HCT116 (cell line): ENCODE results near the gene ADAM15. TPM values are rescaled to one million over a fixed set of nuclear protein-coding genes. Genes with fewer than 3 reads are reported as not detected.
A peak's percentile ranks its signal among the peaks of the same experiment; 100 is the strongest.

Experiments
- ATAC-seq: fragments of 200-7000 bp; cut with Tn5 transposase; 2 replicates; pipeline ENCODE4 v1.9.1; 2020; ENCODE audit warnings: mild to moderate bottlenecking, moderate library complexity
- BruUV-seq: library from RNA; stranded (reverse); fragments of 400-500 nt; replicated peaks from 2 replicates; lab custom pipeline; 2021; lab: Mats Ljungman, UMichigan
- CTCF ChIA-PET: fragments of 300-600 bp; sonication (Branson Sonifier 250); formaldehyde crosslinking; loops from one replicate; lab custom pipeline; 2021; ENCODE audit warnings: antibody characterized with exemption; lab: Charles Lee
- POLR2A ChIA-PET: fragments of 300-600, 350-600 bp; sonication (Branson Sonifier 250); formaldehyde crosslinking; loops from one replicate; lab custom pipeline; 2021; ENCODE audit warnings: antibody characterized with exemption; lab: Charles Lee
- RAD21 ChIA-PET, 2 experiments: fragments of 300-600 bp; sonication (Branson Sonifier 250); formaldehyde crosslinking; loops; one replicate each; lab custom pipeline; 2023; ENCODE audit warnings: low total read pairs in 2 of 2; ENCODE audit not compliant: uncharacterized antibody in 2 of 2, unreplicated experiment in 2 of 2, low non-redundant PET in 1 of 2; lab: Charles Lee
- DNase-seq: peaks from one replicate; pipeline ENCODE4 v3.0.0-alpha.2; 2010; ENCODE audit warnings: low read depth, low spot score
- H2AFZ ChIP-seq: fragments of 200-600 bp; shearing (Covaris generic), sonication (generic); 2 replicates; pipeline ENCODE4 v1.6.1; 2017; ENCODE audit warnings: low read depth, mixed run types, mixed read lengths, antibody characterized with exemption, low read length; ENCODE audit not compliant: poor library complexity, severe bottlenecking
- H3K27ac ChIP-seq: 2 replicates; pipeline ENCODE4 v1.5.1; 2012; ENCODE audit warnings: low read depth, low read length
- H3K27me3 ChIP-seq: fragments of 200-600 bp; sonication (generic); 2 replicates; pipeline ENCODE4 v1.6.1; 2016; ENCODE audit warnings: mixed run types, low read length, mixed read lengths; ENCODE audit not compliant: insufficient read depth
- H3K36me3 ChIP-seq, 2 experiments: fragments of 200-500 bp in 1 of 2; fragments of 200-600 bp in 1 of 2; sonication (Bioruptor generic) in 1 of 2; sonication (generic) in 1 of 2; 2 replicates each; pipeline versions ENCODE4 v1.5.1 to v1.6.1; 2014 to 2016; ENCODE audit warnings: low read length in 2 of 2, inconsistent platforms in 1 of 2, mixed read lengths in 1 of 2, mixed run types in 1 of 2; ENCODE audit not compliant: insufficient read depth in 2 of 2, control insufficient read depth in 1 of 2
- H3K4me1 ChIP-seq, 2 experiments: fragments of 200-600 bp in 1 of 2; sonication (generic) in 1 of 2; 2 replicates each; pipeline versions ENCODE4 v1.5.1 to v1.6.1; 2012 to 2017; ENCODE audit warnings: low read length in 2 of 2, inconsistent platforms in 1 of 2, mild to moderate bottlenecking in 1 of 2, mixed read lengths in 1 of 2, mixed run types in 1 of 2, moderate library complexity in 1 of 2; ENCODE audit not compliant: insufficient read depth in 2 of 2, control insufficient read depth in 1 of 2
- H3K4me2 ChIP-seq: fragments of 200-600 bp; sonication (generic); 2 replicates; pipeline ENCODE4 v1.6.1; 2017; ENCODE audit warnings: mixed run types, low read length, mixed read lengths
- H3K4me3 ChIP-seq, 2 experiments: fragments of 200-600 bp in 1 of 2; sonication (generic) in 1 of 2; replicated peaks in 1 of 2; 2 replicates each; pipeline ENCODE4 v1.5.1; 2011 to 2016; ENCODE audit warnings: low read length in 2 of 2, control low read depth in 1 of 2, low read depth in 1 of 2, mild to moderate bottlenecking in 1 of 2, mixed read lengths in 1 of 2, mixed run types in 1 of 2
- H3K79me2 ChIP-seq: fragments of 200-600 bp; sonication (generic); 2 replicates; pipeline ENCODE4 v1.6.1; 2017; ENCODE audit warnings: mild to moderate bottlenecking, mixed run types, low read length, moderate library complexity, mixed read lengths; ENCODE audit not compliant: insufficient read depth
- H3K9ac ChIP-seq: fragments of 200-600 bp; sonication (generic); 2 replicates; pipeline ENCODE4 v1.6.1; 2016; ENCODE audit warnings: low read length, mixed read lengths
- H3K9me2 ChIP-seq: fragments of 200-600 bp; sonication (generic), shearing (Covaris generic); 2 replicates; pipeline ENCODE4 v1.6.1; 2017; ENCODE audit warnings: mixed run types, mild to moderate bottlenecking, moderate library complexity; ENCODE audit not compliant: insufficient read depth
- H3K9me3 ChIP-seq, 2 experiments: fragments of 200-500 bp in 1 of 2; fragments of 200-600 bp in 1 of 2; sonication (Bioruptor generic) in 1 of 2; sonication (generic) in 1 of 2; 2 replicates each; pipeline ENCODE4 v1.6.1; 2014 to 2017; ENCODE audit warnings: low read length in 2 of 2, mixed read lengths in 2 of 2, inconsistent platforms in 1 of 2, low read depth in 1 of 2, mild to moderate bottlenecking in 1 of 2, mixed run types in 1 of 2, moderate library complexity in 1 of 2; ENCODE audit not compliant: control insufficient read depth in 1 of 2, insufficient read depth in 1 of 2
- H4K20me1 ChIP-seq: fragments of 200-600 bp; sonication (generic), shearing (Covaris generic); 2 replicates; pipeline ENCODE4 v1.6.1; 2017; ENCODE audit warnings: mixed run types, mild to moderate bottlenecking, moderate library complexity; ENCODE audit not compliant: insufficient read depth
- CEBPB ChIP-seq: IDR thresholded peaks from 2 replicates; pipeline ENCODE4 v1.6.1; 2012; ENCODE audit warnings: low read depth
- CTCF ChIP-seq, 3 experiments: fragments of 200-600 bp in 1 of 3; sonication (generic) in 1 of 3; IDR thresholded peaks in 2 of 3; conservative IDR thresholded peaks in 1 of 3; 2 replicates each; pipeline ENCODE4 v1.5.1; 2012 to 2017; ENCODE audit warnings: low read depth in 2 of 3, low read length in 2 of 3, antibody characterized with exemption in 1 of 3, borderline replicate concordance in 1 of 3, control low read depth in 1 of 3, mild to moderate bottlenecking in 1 of 3, mixed read lengths in 1 of 3, mixed run types in 1 of 3, moderate library complexity in 1 of 3; ENCODE audit not compliant: insufficient read depth in 1 of 3
- ELF1 ChIP-seq: IDR thresholded peaks from 2 replicates; pipeline ENCODE4 v1.6.1; 2012; ENCODE audit warnings: low read depth, borderline replicate concordance
- EZH2phosphoT487 ChIP-seq: fragments of 200-600 bp; IDR thresholded peaks from 2 replicates; pipeline ENCODE4 v1.6.1; 2018; ENCODE audit warnings: antibody characterized with exemption, borderline replicate concordance
- FOSL1 ChIP-seq: IDR thresholded peaks from 2 replicates; pipeline ENCODE4 v1.6.1; 2012; ENCODE audit warnings: low read depth
- JUND ChIP-seq: IDR thresholded peaks from 2 replicates; pipeline ENCODE4 v1.6.1; 2012
- POLR2A ChIP-seq: IDR thresholded peaks from 2 replicates; pipeline ENCODE4 v1.7.0; 2011; ENCODE audit warnings: borderline replicate concordance; ENCODE audit not compliant: insufficient read depth, insufficient read length; ENCODE audit errors: extremely low read depth
- POLR2AphosphoS5 ChIP-seq: IDR thresholded peaks from 2 replicates; pipeline ENCODE4 v1.6.1; 2011; ENCODE audit warnings: mild to moderate bottlenecking, low read depth, low read length, moderate library complexity
- RAD21 ChIP-seq: IDR thresholded peaks from 2 replicates; pipeline ENCODE4 v1.6.1; 2012; ENCODE audit warnings: low read depth, mild to moderate bottlenecking
- SIN3A ChIP-seq: IDR thresholded peaks from 2 replicates; pipeline ENCODE4 v1.6.1; 2012; ENCODE audit warnings: low read depth
- TCF7L2 ChIP-seq: IDR thresholded peaks from 2 replicates; pipeline ENCODE4 v1.7.0; 2011; ENCODE audit warnings: borderline replicate concordance, inconsistent platforms; ENCODE audit not compliant: insufficient read depth, insufficient read length; ENCODE audit errors: extremely low read depth
- YY1 ChIP-seq: IDR thresholded peaks from 2 replicates; pipeline ENCODE4 v1.6.1; 2011; ENCODE audit warnings: low read length, low read depth, moderate library complexity, mild to moderate bottlenecking; ENCODE audit not compliant: insufficient replicate concordance; ENCODE audit errors: extremely low read depth
- ZBTB33 ChIP-seq: IDR thresholded peaks from 2 replicates; pipeline ENCODE4 v1.6.1; 2011; ENCODE audit warnings: mild to moderate bottlenecking, low read length, moderate library complexity; ENCODE audit not compliant: insufficient replicate concordance; ENCODE audit errors: extremely low read depth
- ZFX ChIP-seq: fragments of 450-650 bp; IDR thresholded peaks from 2 replicates; pipeline ENCODE4 v1.6.1; 2017
- intact Hi-C: fragments of 100-400 bp; cut with micrococcal nuclease; formaldehyde crosslinking; loops from 2 replicates; pipeline ENCODE4 v1.10.0; 2022
- total RNA-seq: library from RNA; stranded (reverse); gene quantifications from one replicate; pipeline ENCODE4 v1.2.1, GENCODE V29; 2021; ENCODE audit not compliant: unreplicated experiment

ADAM15 gene
- total RNA-seq, 1 experiment from 2014 or later, result 149 TPM

- POLR2A ChIA-PET, result no interaction called here
- DNase-seq (no peak), ATAC-seq (no peak)
- peak overlapping the region; percentile 90 for H3K4me2 ChIP-seq
- H3K4me1 ChIP-seq, result peaks cover 33 to 73% of the 10 kb centered on the region in 2 experiments
- peaks cover 0 to 6% of the 10 kb centered on the region in 2 experiments; a peak in 1 of 4 replicates for H3K36me3 ChIP-seq
- no peaks in the 10 kb centered on the region for H3K27me3 ChIP-seq
- TF ChIP-seq POLR2AphosphoS5 (no peak), RAD21 (no peak), CEBPB (no peak), ELF1 (no peak), JUND (no peak), YY1 (no peak), TCF7L2 (no peak), SIN3A (no peak), POLR2A (no peak), ZFX (no peak), FOSL1 (no peak), ZBTB33 (no peak), CTCF (IDR thresholded peaks at IDR 0.05 in 2 of 3, conservative IDR thresholded peaks at IDR 0.05 in 1 of 3; ENCODE audit: borderline replicate concordance in 1 of 3, insufficient read depth in 1 of 3, low read depth in 2 of 3, low read length in 2 of 3) (no peak), EZH2phosphoT487 (no peak)
- BruUV-seq, result no TSS peak
- H4K20me1 ChIP-seq, result no peaks in the 10 kb centered on the region
- H3K4me3 ChIP-seq, result no peak overlapping the region
- no peak overlapping the region for H2AFZ ChIP-seq
- H3K9me2 ChIP-seq, result no peaks in the 10 kb centered on the region
- H3K9ac ChIP-seq, result peak overlapping the region; percentile 30; the same call in 1 of the 2 replicates
- CTCF ChIA-PET, result no interaction called here
- H3K27ac ChIP-seq, result peak overlapping the region; percentile 34
- no peaks in the 10 kb centered on the region for H3K9me3 ChIP-seq
- no peaks in the 10 kb centered on the region; the same call in 1 of the 2 replicates for H3K79me2 ChIP-seq
- intact Hi-C loops, result loop anchor here (5.0 kb wide), 1 partner anchor 526 kb away; the partner anchor contains the start of gene UBE2Q1
- RAD21 ChIA-PET, result no interaction called here
These were observed 32.0 kb downstream of the ADAM15 start for GRCh38 chr1:155083052-155083541.
